WTC11 (cell line): ENCODE data around the gene CTNND1.

ENCODE experiments used
- CTCF ChIP-seq: fragments of 200-600 bp; IDR thresholded peaks from 2 replicates; pipeline ENCODE4 v1.8.0; 2022; ENCODE audit warnings: antibody characterized with exemption
- FOXP1 ChIP-seq: sonication (generic); formaldehyde crosslinking; IDR thresholded peaks from 2 replicates; pipeline ENCODE4 v1.8.0; 2022; ENCODE audit warnings: missing genetic modification reagents, mild to moderate bottlenecking, moderate library complexity, borderline replicate concordance
- TEAD4 ChIP-seq: sonication (generic); formaldehyde crosslinking; IDR thresholded peaks from 2 replicates; pipeline ENCODE4 v1.8.0; 2022; ENCODE audit warnings: mild to moderate bottlenecking, missing genetic modification reagents
- ZNF396 ChIP-seq: fragments of 250-450 bp; sonication (Bioruptor Pico); IDR thresholded peaks from 2 replicates; pipeline ENCODE4 v1.8.0; 2021; ENCODE audit warnings: mild to moderate bottlenecking, moderate library complexity, borderline replicate concordance
- ZNF671 ChIP-seq: fragments of 250-450 bp; sonication (Bioruptor Pico); IDR thresholded peaks from 2 replicates; pipeline ENCODE4 v1.8.0; 2021; ENCODE audit warnings: mild to moderate bottlenecking

GRCh38 chr11:57802411-57802810 lies 40.8 kb downstream of the CTNND1 start:
- TF ChIP-seq ZNF396 (no peak), TEAD4 (CRISPR knock-in tag) (no peak), ZNF671 (CRISPR knock-in tag) (no peak), FOXP1 (CRISPR knock-in tag) (no peak), CTCF (no peak)
